ENCODE data around the gene TMC1. TPM values are rescaled to one million over a fixed set of nuclear protein-coding genes. Genes with fewer than 3 reads are reported as not detected.

The TMC1 gene
- total RNA-seq, 1 donor from 2014 or later = not detected

DNA sequence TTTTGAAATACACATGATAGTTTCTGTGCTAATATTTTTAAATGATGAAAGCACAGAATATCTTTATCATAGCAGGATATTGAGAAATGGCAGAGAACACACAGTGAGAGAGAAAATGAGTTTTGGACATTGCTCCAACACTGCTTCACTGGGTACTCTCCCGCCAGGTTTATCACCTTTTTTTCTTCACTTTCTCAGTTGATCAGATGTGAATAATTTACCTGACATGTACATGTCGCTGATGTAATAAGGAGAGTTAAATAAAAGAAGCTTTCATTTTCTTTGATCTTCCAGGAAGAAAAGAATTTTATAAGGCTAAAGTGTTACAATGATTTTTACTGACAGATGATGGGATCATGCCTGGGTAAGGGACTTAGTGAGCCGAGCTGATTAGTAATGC is 297.0 kb downstream of the TMC1 start:
- Mint-ChIP-seq H3K9me3 (peaks cover 2% of the 10 kb centered on the region), H3K36me3 (no peaks in the 10 kb centered on the region), H3K27me3 (ENCODE audit: insufficient read depth, low read depth) (no peaks in the 10 kb centered on the region), H3K27ac (no peak overlapping the region), H3K4me3 (no peak overlapping the region), H3K4me1 (peaks cover 9% of the 10 kb centered on the region)
- Histone ChIP-seq H3K4me2 (no peak overlapping the region), H3K9me3 (ENCODE audit: low read depth) (no peaks in the 10 kb centered on the region), H3K27ac (no peak overlapping the region), H2AFZ (replicated peaks) (no peak overlapping the region), H3F3A (ENCODE audit: low read depth) (no peaks in the 10 kb centered on the region), H3K27me3 (no peaks in the 10 kb centered on the region), H4K20me1 (ENCODE audit: low read depth) (no peaks in the 10 kb centered on the region), H3K79me2 (ENCODE audit: low read depth) (no peaks in the 10 kb centered on the region), H3K9ac (no peak overlapping the region), H3K4me1 (no peaks in the 10 kb centered on the region), H3K36me3 (no peaks in the 10 kb centered on the region), H3K4me3 (no peak overlapping the region)
- TF ChIP-seq, protein P1, sequence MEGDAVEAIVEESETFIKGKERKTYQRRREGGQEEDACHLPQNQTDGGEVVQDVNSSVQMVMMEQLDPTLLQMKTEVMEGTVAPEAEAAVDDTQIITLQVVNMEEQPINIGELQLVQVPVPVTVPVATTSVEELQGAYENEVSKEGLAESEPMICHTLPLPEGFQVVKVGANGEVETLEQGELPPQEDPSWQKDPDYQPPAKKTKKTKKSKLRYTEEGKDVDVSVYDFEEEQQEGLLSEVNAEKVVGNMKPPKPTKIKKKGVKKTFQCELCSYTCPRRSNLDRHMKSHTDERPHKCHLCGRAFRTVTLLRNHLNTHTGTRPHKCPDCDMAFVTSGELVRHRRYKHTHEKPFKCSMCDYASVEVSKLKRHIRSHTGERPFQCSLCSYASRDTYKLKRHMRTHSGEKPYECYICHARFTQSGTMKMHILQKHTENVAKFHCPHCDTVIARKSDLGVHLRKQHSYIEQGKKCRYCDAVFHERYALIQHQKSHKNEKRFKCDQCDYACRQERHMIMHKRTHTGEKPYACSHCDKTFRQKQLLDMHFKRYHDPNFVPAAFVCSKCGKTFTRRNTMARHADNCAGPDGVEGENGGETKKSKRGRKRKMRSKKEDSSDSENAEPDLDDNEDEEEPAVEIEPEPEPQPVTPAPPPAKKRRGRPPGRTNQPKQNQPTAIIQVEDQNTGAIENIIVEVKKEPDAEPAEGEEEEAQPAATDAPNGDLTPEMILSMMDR (IDR thresholded peaks at IDR 0.05) = no peak
- TF ChIP-seq EZH2 (IDR thresholded peaks at IDR 0.05) (no peak), EZH2phosphoT487 (IDR thresholded peaks at IDR 0.05) (no peak)
- DNase-seq (ENCODE audit: low spot score) = no peak

DNA sequence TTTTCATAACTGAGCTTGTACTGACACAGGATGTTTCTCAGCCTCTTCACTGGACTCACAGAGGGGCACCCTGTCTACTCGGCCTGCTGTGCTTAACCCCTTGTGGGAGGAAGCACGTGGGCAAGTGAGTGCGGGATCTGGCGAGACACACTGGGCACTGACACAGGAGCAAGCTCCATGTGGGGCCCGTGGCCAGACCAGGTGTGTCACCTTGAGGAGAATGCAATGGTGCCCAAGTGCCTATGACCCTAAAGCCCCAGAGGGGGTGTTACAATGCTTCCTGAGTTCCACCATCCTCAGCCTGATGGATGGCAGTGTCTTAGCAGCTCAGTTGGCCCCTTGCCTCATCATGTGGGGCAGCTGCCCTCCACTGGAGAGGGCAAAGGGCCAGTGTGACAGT is 302.6 kb downstream of the TMC1 start:
- Mint-ChIP-seq H3K27ac (no peak overlapping the region), H3K36me3 (no peaks in the 10 kb centered on the region)
- no peak overlapping the region for H3K27ac ChIP-seq

DNA sequence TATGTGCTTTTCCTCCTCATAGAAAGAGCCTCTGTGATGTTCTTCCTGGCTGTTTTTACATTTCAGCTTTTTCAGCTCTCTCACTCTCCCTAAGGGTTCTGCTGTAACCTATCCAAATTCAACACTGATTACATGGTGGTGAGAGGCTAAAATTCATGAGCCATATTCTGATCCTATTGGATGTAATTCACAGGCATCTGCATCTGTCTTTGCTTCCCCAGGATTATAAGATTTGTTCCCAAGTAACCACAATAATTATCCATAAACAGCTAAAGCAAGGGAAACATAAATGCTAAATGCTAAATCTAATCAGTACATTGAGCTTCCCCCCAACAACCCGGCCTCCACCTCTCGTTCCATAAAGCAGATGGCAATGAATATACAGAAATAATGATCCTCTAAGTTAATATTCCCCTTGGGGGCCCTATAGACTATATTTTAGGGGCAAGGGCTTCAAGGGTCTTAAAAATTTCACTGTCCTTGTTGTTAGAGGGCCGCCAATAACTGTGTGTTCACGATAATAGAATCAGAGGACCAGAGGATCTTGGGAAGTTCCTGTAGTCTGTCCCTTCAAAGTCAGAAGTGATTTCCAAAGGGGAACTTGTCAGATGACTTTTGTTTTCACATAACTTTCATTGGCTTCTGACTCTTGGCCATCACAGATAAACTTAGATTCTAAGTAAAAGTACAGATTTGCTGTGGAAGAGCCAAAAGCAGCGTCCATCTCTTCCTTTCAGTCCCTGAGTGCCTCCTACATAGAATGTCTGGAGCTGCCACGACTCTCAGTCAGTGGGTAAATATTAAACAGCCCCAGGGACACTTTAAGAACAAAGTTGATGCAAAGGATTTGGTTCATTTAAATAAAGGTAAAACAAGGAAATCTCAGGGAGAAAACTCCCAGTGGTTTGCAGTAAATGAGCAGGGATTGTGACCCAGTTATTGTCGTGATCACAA is 305.9 kb downstream of the TMC1 start:
- Mint-ChIP-seq H3K27ac (no peak overlapping the region), H3K27me3 (ENCODE audit: insufficient read depth, low read depth) (no peaks in the 10 kb centered on the region), H3K4me3 (no peak overlapping the region), H3K36me3 (peaks cover 1% of the 10 kb centered on the region), H3K4me1 (peaks cover 13% of the 10 kb centered on the region), H3K9me3 (no peaks in the 10 kb centered on the region)
- H3K27ac ChIP-seq = no peak overlapping the region
- H3K79me2 ChIP-seq (ENCODE audit: low read depth) = no peaks in the 10 kb centered on the region
- no peaks in the 10 kb centered on the region for H3K9me3 ChIP-seq (ENCODE audit: low read depth)
- no peaks in the 10 kb centered on the region for H4K20me1 ChIP-seq (ENCODE audit: low read depth)
- H3K4me3 ChIP-seq = no peak overlapping the region
- H3K27me3 ChIP-seq = no peaks in the 10 kb centered on the region
- peaks cover 16% of the 10 kb centered on the region for H3K4me1 ChIP-seq
- H3K36me3 ChIP-seq = no peaks in the 10 kb centered on the region
- TF ChIP-seq EZH2phosphoT487 (IDR thresholded peaks at IDR 0.05) (no peak), EZH2 (IDR thresholded peaks at IDR 0.05) (no peak)
- TF ChIP-seq, protein P1 (IDR thresholded peaks at IDR 0.05) = no peak
- H3K9ac ChIP-seq = no peak overlapping the region
- peak overlapping the region; percentile 31 for H3K4me2 ChIP-seq
- H2AFZ ChIP-seq (replicated peaks) = no peak overlapping the region
- no peaks in the 10 kb centered on the region for H3F3A ChIP-seq (ENCODE audit: low read depth)
- DNase-seq (ENCODE audit: low spot score) = no peak

More for the DNA sequence above, 302.6 kb downstream of the TMC1 start:
- Histone ChIP-seq H3K9ac (no peak overlapping the region), H3K36me3 (no peaks in the 10 kb centered on the region), H3K4me3 (no peak overlapping the region), H3K9me3 (ENCODE audit: low read depth) (no peaks in the 10 kb centered on the region), H3K4me1 (peaks cover 16% of the 10 kb centered on the region), H4K20me1 (ENCODE audit: low read depth) (no peaks in the 10 kb centered on the region), H3K4me2 (no peak overlapping the region), H3K27me3 (no peaks in the 10 kb centered on the region), H2AFZ (replicated peaks) (no peak overlapping the region), H3F3A (ENCODE audit: low read depth) (no peaks in the 10 kb centered on the region), H3K79me2 (ENCODE audit: low read depth) (no peaks in the 10 kb centered on the region)
- Mint-ChIP-seq H3K4me1 (peaks cover 17% of the 10 kb centered on the region), H3K27me3 (ENCODE audit: insufficient read depth, low read depth) (no peaks in the 10 kb centered on the region), H3K4me3 (no peak overlapping the region), H3K9me3 (no peaks in the 10 kb centered on the region)
- no peak for DNase-seq (ENCODE audit: low spot score)
- no peak for TF ChIP-seq EZH2phosphoT487 (IDR thresholded peaks at IDR 0.05)
- no peak for TF ChIP-seq EZH2 (IDR thresholded peaks at IDR 0.05)
- TF ChIP-seq, protein P1 (IDR thresholded peaks at IDR 0.05) = no peak

All from neural progenitor cell (in vitro differentiated cells).